Left ventricle myocardium superior (tissue), 1 donor: Measurements from ENCODE around the gene DNASE1. TPM values are rescaled to one million over a fixed set of nuclear protein-coding genes. Genes with fewer than 3 reads are reported as not detected.

Experiments
- ATAC-seq: fragments of 200-7000 bp; cut with Tn5 transposase; one replicate; pipeline ENCODE4 v1.9.1; 2020; ENCODE audit warnings: mild to moderate bottlenecking, moderate library complexity
- DNase-seq: peaks from one replicate; pipeline ENCODE4 v3.0.0-alpha.2; 2020
- intact Hi-C: fragments of 100-400 bp; cut with micrococcal nuclease; formaldehyde crosslinking; loops from one replicate; pipeline ENCODE4 v1.11.0; 2022
- total RNA-seq: library from RNA; stranded (reverse); fragmentation: NEBNext Ultra II Directional; extraction: Animal tissue kit (Norgen Biotek cat#: 25700); gene quantifications from one replicate; pipeline ENCODE4 v1.2.1, GENCODE V29; 2021
- donor health status: DM: no; HTN: yes; CAD: no; lungs with severe emphysema.

Gene DNASE1
- total RNA-seq, 1 donor from 2014 or later = 9.2 TPM

GRCh38 chr16:3656491-3657468 is 2.3 kb downstream of the DNASE1 start:
- DNase-seq (no peak), ATAC-seq (no peak)
- intact Hi-C loops = no loop called here

- intact Hi-C loops = no loop called here
- no peak for ATAC-seq
- no peak for DNase-seq
Measured at GRCh38 chr16:3659251-3659650, 4.8 kb downstream of the DNASE1 start.

DNA sequence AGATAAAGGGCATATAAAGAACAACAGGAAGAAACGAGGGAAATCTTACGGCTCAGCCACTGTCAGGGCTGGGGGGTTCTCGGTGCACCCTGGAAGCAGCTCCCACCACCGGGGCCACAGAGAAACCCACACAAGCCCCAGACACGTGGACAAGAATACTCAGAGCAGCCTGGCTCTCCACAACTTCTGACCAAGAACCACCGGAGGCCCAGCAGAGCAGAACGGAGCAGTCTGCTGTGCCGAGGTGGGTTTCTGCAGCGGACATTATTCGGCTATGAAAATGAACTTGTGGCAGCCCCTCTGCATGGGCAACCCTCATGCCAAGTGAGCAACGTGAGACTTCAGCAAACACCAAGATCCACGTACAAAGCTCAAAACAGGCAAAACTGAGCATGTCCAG is 6.8 kb downstream of the DNASE1 start:
- DNase-seq = no peak
- ATAC-seq = no peak
- intact Hi-C loops = no loop called here

- no peak for ATAC-seq
- peak; percentile 16 for DNase-seq
- intact Hi-C loops = no loop called here
Measured at GRCh38 chr16:3661922-3662321, 7.4 kb downstream of the DNASE1 start.

- DNase-seq = peak; percentile 25
- intact Hi-C loops = no loop called here
- ATAC-seq = no peak
Measured at GRCh38 chr16:3662601-3663000, 8.1 kb downstream of the DNASE1 start.

DNA sequence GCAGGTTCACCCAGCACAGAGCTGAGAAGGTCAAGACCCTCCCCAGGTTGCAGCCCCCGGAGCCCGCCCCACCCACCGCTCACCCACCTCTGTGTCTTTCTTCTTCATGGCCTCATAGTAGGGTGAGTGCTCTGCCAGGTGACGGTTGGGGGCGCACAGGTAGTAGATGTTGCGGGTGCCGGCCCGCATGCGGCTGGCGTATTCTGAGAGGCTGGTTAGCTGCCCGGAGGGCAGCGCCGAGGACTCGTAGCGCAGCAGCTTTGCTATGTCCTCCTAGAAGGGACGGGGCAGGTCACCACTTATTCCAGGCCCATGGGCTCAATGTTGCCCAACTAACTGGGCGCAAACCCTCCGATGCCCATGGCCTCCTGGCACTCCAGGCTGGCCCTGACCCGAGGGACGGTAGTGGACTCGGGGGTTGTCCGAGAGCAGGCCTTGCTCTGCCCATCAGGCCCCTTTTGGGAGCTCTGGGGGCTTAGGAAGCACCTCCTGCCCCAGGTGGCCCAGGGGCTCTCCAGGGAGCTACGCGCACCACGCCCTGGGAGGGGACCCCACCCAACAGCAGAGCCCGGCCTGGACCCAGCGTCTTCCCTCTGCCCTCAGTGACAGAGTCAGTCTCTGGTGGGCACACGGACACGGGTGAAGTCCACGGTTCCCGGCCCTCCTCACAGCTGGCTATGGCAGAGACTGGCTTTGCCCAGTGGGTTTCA is 9.9 kb downstream of the DNASE1 start:
- intact Hi-C loops = no loop called here
- no peak for DNase-seq
- ATAC-seq = no peak

DNA sequence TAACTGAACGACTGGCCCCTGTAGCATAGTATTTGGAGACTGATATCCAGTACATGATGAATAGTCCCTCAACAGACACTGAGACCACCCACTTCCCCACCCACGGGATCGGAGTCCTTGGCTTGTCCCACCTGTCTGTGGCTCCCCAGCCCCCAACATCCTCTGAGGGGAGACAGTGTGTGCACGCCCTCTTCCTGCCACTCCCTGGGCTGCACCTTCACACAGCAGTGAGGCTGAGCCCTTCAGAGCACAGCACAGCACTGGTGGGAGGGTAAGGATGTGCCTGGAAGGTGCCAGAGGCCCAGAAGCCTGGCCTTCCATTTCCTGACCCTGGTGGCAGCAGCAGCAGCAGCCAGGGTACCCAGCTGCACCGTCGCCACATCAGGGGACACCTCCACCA is 11.0 kb downstream of the DNASE1 start:
- DNase-seq = no peak
- ATAC-seq = no peak
- intact Hi-C loops = no loop called here

- DNase-seq (no peak), ATAC-seq (no peak)
- intact Hi-C loops = no loop called here
Measured at GRCh38 chr16:3668626-3669025, 14.1 kb downstream of the DNASE1 start.

DNA sequence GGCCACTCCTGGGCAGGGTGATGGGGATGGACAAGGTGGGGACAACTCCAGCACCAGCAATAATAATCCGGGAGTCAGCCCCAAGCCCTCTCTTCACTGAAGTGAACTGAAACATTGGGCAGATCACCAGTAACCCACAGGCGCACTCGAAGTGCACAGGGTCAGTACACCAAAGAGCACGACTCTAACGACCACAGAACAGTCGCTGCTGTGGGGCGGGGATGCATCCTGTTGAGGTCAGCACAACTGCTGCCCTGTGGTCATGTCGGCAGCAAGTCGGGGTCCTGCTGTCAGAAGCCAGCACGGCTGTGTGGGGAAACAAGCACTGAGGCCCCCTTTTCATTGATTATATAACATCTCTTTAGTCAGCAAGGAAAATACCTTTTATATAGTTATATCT is 14.6 kb downstream of the DNASE1 start:
- ATAC-seq = no peak
- DNase-seq = no peak
- intact Hi-C loops = no loop called here

GRCh38 chr16:3670711-3671110 is 16.2 kb downstream of the DNASE1 start:
- peak; percentile 23 for DNase-seq
- intact Hi-C loops = no loop called here
- no peak for ATAC-seq

GRCh38 chr16:3671424-3671823 is 16.9 kb downstream of the DNASE1 start:
- DNase-seq (peak; percentile 19), ATAC-seq (no peak)
- intact Hi-C loops = no loop called here

DNA sequence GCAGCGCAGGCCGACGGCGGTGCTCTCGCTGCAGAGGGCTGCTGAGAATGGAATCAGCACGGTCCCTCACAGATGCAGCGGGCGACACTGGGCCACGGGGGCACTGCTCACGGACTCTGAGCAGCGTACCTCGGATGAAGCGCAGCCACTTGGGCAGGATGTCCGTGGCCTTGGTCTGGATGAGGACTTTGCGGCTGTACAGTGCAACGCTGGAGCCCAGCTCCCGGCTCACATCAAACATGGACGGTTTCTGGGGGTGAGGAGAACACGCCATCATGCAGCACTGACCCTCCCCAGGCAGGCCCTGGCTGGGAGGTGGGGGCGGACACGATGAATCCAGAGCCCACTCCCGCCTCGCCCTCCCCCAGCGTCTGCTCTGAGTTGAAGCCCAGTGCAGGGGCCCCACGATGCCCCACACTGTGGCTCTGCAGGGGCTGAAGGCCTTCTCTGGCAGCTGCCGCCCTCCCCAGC is 18.1 kb downstream of the DNASE1 start:
- intact Hi-C loops = no loop called here
- no peak for DNase-seq
- ATAC-seq = no peak

DNA sequence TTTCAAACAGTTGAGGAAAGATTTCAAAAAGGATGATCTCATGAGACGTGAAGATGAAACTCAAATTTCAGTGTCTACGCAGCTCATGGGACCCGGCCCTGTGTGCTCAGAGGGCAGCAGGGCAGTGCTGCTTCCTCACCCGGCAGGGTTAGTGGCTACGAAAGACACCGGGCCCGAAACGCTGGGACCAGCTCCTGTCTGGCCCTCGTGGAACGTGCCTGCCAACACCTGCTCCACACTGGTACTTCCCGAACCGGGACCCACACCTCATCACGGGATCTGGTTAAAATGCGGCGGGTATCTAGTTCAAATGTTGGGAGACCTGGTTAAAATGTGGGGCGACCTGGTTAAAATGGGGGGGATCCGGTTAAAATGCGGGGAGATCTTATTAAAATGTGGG is 18.7 kb downstream of the DNASE1 start:
- ATAC-seq (no peak), DNase-seq (no peak)
- intact Hi-C loops = no loop called here

GRCh38 chr16:3673676-3674377 is 19.3 kb downstream of the DNASE1 start:
- ATAC-seq (no peak), DNase-seq (no peak)
- intact Hi-C loops = no loop called here

DNA sequence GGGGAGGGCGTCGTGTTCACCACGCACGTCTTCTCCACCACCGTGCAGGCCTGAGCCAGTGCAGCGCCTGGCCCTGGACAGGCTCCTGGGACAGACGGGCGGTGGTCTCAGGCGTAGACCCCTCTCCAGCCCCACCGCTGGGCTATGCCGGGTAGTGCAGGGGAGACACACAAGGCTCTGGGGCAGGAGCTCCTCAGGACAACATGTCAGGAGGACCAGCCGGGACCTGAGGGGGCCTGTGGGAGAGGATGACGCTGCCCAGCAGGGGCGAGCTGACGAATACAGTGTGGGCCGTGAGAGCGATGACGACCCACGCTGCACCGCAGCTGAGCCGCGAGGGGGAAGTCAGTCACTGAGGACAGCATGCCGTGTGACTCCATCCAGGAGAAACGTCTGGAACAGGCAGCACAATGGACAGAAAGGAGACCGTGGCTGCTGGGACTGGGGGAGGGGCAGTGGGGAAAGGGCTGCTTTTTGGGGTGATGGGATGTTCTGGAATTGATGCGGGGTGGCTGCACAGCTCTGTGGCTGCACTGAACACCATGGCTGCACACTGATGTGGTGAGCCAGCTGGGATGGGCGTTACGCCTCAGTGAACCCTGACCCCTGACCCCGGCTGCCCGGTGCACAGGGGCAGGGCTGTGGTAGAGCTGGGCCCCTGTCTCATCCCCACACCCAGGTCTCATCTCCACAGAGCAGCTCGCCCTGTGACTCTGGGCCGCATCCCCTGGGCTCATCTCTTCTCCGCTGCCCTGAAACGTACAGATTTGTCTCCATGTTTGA is 20.2 kb downstream of the DNASE1 start:
- DNase-seq = no peak
- intact Hi-C loops = no loop called here
- no peak for ATAC-seq

DNA sequence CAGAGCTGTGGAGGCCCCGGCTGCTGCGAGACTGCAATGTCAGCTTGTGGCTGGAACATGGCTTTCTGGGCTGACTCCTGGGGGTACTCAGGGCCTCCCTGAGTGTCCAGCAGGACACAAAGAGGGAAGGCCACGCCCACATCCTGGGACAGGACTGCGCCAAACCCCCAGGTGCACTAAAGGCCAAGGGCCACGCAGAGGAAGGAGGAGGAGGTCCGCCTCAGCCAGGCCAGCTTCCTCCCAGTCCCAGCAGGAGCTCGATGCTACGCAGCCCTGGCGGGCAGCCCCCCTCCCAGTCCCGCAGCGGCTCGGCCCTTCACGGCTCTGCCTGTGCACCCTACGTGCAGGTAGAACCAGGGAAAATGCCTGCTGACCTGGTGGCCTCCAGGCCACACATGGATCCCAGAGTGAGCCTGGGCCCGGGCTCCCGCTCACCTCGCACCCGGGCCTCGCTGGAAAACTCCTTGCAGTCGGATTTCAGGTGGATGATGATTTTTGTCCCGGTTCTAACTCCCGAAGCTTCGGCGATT is 21.2 kb downstream of the DNASE1 start:
- DNase-seq (no peak), ATAC-seq (no peak)
- intact Hi-C loops = no loop called here

DNA sequence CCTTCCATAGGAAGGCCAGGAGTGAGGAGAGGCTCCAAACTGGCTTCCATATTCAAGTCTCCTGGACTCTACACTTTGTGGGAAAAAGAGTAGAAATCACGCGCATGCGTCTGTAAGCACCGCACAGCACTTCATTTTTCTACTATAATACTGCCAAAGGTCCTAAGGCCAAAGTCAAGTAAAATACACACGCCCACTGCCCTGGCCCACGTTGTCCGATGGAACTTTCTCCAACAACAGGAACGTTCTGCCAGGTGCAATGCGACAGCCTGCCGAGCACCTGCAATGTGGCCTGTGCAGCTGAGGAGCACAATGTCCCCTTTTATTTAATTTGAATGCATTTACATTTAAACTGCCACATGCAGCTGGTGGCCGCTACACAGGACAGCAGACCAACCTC is 23.5 kb downstream of the DNASE1 start:
- intact Hi-C loops = no loop called here
- no peak for ATAC-seq
- no peak for DNase-seq

- peak; percentile 68 for DNase-seq
- peak; percentile 86 for ATAC-seq
- intact Hi-C loops = no loop called here
Measured at GRCh38 chr16:3681206-3681605, 26.7 kb downstream of the DNASE1 start.

GRCh38 chr16:3687021-3687420 is 32.5 kb downstream of the DNASE1 start:
- intact Hi-C loops = no loop called here

More at GRCh38 chr16:3687021-3687420, 32.5 kb downstream of the DNASE1 start:
- DNase-seq (no peak), ATAC-seq (no peak)
